Tibial nerve (tissue), 4 donors: ENCODE results near the gene CXADR.
A peak's percentile ranks its signal among the peaks of the same experiment; 100 is the strongest.

Experiments used
- CTCF ChIP-seq, 5 experiments: fragments of 200-600 bp in 3 of 5; fragments of 450-650 bp in 2 of 5; sonication (generic) in 3 of 5; IDR thresholded peaks; one replicate each; pipeline ENCODE4 v1.5.1; 2016 to 2019; ENCODE audit warnings: antibody characterized with exemption in 5 of 5, mild to moderate bottlenecking in 3 of 5, moderate library complexity in 2 of 5
- EP300 ChIP-seq, 2 donors: sonication (generic); formaldehyde crosslinking; IDR thresholded peaks; one replicate each; pipeline ENCODE4 v1.6.1; 2017; ENCODE audit warnings: antibody characterized with exemption in 2 of 2, mild to moderate bottlenecking in 1 of 2

GRCh38 chr21:17512253-17513213, at the start of gene CXADR:
- TF ChIP-seq EP300 (IDR thresholded peaks at IDR 0.05): no peak
- peak in 4 of 5 experiments; percentile 22 to 51 (median 40) for TF ChIP-seq CTCF (IDR thresholded peaks at IDR 0.05)
